DND-41 (cell line): ENCODE data around the gene SENP2.

Experiments
- CTCF ChIP-seq: IDR thresholded peaks from 2 replicates; pipeline ENCODE4 v1.5.1; 2012; ENCODE audit warnings: borderline replicate concordance, low read length, moderate library complexity, mild to moderate bottlenecking; ENCODE audit not compliant: poor library complexity, severe bottlenecking; ENCODE audit errors: extremely low read depth
- EZH2 ChIP-seq: IDR thresholded peaks from 3 replicates; pipeline ENCODE4 v1.6.1; 2012; ENCODE audit warnings: borderline replicate concordance, low read depth, mild to moderate bottlenecking, moderate library complexity, low read length, inconsistent platforms; ENCODE audit not compliant: severe bottlenecking

- TF ChIP-seq CTCF (no peak), EZH2 (no peak)
These were observed 91.9 kb downstream of the SENP2 start for GRCh38 chr3:185678027-185678426.
